B cell (primary cell): ENCODE measurements around the gene DYRK1A. TPM values are rescaled to one million over a fixed set of nuclear protein-coding genes. Genes with fewer than 3 reads are reported as not detected.

ENCODE experiments used
- ATAC-seq: fragments of 200-7000 bp; cut with Tn5 transposase; one replicate; pipeline ENCODE4 v1.10.0; 2021; ENCODE audit warnings: low read depth, mild to moderate bottlenecking, moderate number of reproducible peaks, moderate library complexity
- CTCF ChIA-PET: fragments of 350-600 bp; sonication (Branson Sonifier 250); formaldehyde crosslinking; loops from one replicate; lab custom pipeline; 2021; ENCODE audit warnings: antibody characterized with exemption, inconsistent platforms; lab: Charles Lee
- POLR2A ChIA-PET: fragments of 350-600 bp; sonication (Branson Sonifier 250); formaldehyde crosslinking; loops from one replicate; lab custom pipeline; 2021; ENCODE audit warnings: antibody characterized with exemption; lab: Charles Lee
- DNase-seq: peaks from one replicate; pipeline ENCODE4 v3.0.0; 2013
- H2AFZ ChIP-seq: 2 replicates; pipeline ENCODE4 v1.6.1; 2012; ENCODE audit warnings: mild to moderate bottlenecking, low read depth, low read length; ENCODE audit not compliant: insufficient read depth, poor library complexity, severe bottlenecking
- H3K27ac ChIP-seq, 2 donors: 1 replicate in 1 of 2; 2 replicates in 1 of 2; pipeline ENCODE4 v1.5.1; 2012 to 2013; ENCODE audit warnings: low read length in 2 of 2, mild to moderate bottlenecking in 2 of 2, moderate library complexity in 1 of 2
- H3K27me3 ChIP-seq, 4 experiments: fragments of 200-600 bp in 1 of 4; sonication (generic) in 1 of 4; replicated peaks in 1 of 4; 1 replicate in 2 of 4; 2 replicates in 2 of 4; pipeline versions ENCODE4 v1.6.1 to v1.7.0; 2013 to 2016; ENCODE audit warnings: low read length in 3 of 4, mild to moderate bottlenecking in 2 of 4, mixed read lengths in 1 of 4, moderate library complexity in 1 of 4; ENCODE audit not compliant: insufficient read depth in 4 of 4, control insufficient read depth in 3 of 4; ENCODE audit errors: control extremely low read depth in 1 of 4
- H3K36me3 ChIP-seq, 2 experiments: replicated peaks in 1 of 2; 1 replicate in 1 of 2; 2 replicates in 1 of 2; pipeline versions ENCODE4 v1.6.1 to v1.7.1; 2013; ENCODE audit warnings: low read length in 1 of 2; ENCODE audit not compliant: insufficient read depth in 2 of 2, control insufficient read depth in 1 of 2; ENCODE audit errors: control extremely low read depth in 1 of 2, extremely low read depth in 1 of 2
- H3K4me1 ChIP-seq, 2 donors: fragments of 200-600 bp in 1 of 2; sonication (generic) in 1 of 2; 1 replicate in 1 of 2; 2 replicates in 1 of 2; pipeline versions ENCODE4 v1.5.1 to v1.6.1; 2013 to 2017; ENCODE audit warnings: low read length in 2 of 2; ENCODE audit not compliant: control insufficient read depth in 2 of 2, insufficient read depth in 2 of 2
- H3K4me2 ChIP-seq: replicated peaks from 2 replicates; pipeline ENCODE3; 2012; ENCODE audit warnings: mild to moderate bottlenecking, low read depth, low read length; ENCODE audit not compliant: poor library complexity, severe bottlenecking
- H3K4me3 ChIP-seq, 5 experiments: fragments of 200-600 bp in 1 of 5; sonication (generic) in 1 of 5; 1 replicate in 3 of 5; 2 replicates in 2 of 5; pipeline versions ENCODE4 v1.5.1 to v1.7.0; 2011 to 2016; ENCODE audit warnings: low read length in 4 of 5, mild to moderate bottlenecking in 4 of 5, low read depth in 2 of 5, control low read depth in 1 of 5, moderate library complexity in 1 of 5; ENCODE audit not compliant: insufficient read depth in 1 of 5; ENCODE audit errors: control extremely low read depth in 1 of 5, extremely low read depth in 1 of 5
- H3K79me2 ChIP-seq: fragments of 200-600 bp; sonication (generic); one replicate; pipeline ENCODE4 v1.6.0; 2016; ENCODE audit warnings: low read length; ENCODE audit not compliant: control insufficient read depth, insufficient read depth
- H3K9ac ChIP-seq: fragments of 200-600 bp; sonication (generic); 2 replicates; pipeline ENCODE4 v1.6.1; 2017; ENCODE audit warnings: mild to moderate bottlenecking, low read length, moderate library complexity
- H3K9me3 ChIP-seq, 3 donors: one replicate each; pipeline versions ENCODE4 v1.6.1 to v1.7.1; 2013; ENCODE audit warnings: low read length in 2 of 3; ENCODE audit not compliant: control insufficient read depth in 2 of 3, insufficient read depth in 1 of 3; ENCODE audit errors: control extremely low read depth in 1 of 3
- H4K20me1 ChIP-seq: 2 replicates; pipeline ENCODE4 v1.6.0; 2012; ENCODE audit warnings: mild to moderate bottlenecking, low read length; ENCODE audit not compliant: insufficient read depth, control insufficient read depth, poor library complexity, severe bottlenecking
- H3K27ac Mint-ChIP-seq: one replicate; pipeline ENCODE4 v1.8.0; 2021; ENCODE audit warnings: mixed read lengths
- H3K27me3 Mint-ChIP-seq: one replicate; pipeline ENCODE4 v1.8.0; 2021; ENCODE audit warnings: mixed read lengths
- H3K4me1 Mint-ChIP-seq: one replicate; pipeline ENCODE4 v1.8.0; 2021; ENCODE audit warnings: mixed read lengths
- H3K4me3 Mint-ChIP-seq: one replicate; pipeline ENCODE4 v1.8.0; 2021; ENCODE audit warnings: mixed read lengths
- H3K9me3 Mint-ChIP-seq: one replicate; pipeline ENCODE4 v1.8.0; 2022; ENCODE audit warnings: mixed read lengths; ENCODE audit not compliant: insufficient read depth
- CTCF ChIP-seq: fragments of 200-600 bp; IDR thresholded peaks from one replicate; pipeline ENCODE4 v1.8.0; 2022; ENCODE audit warnings: antibody characterized with exemption, mild to moderate bottlenecking
- EZH2 ChIP-seq: IDR thresholded peaks from 2 replicates; pipeline ENCODE4 v1.6.1; 2012; ENCODE audit warnings: borderline replicate concordance, low read depth, mild to moderate bottlenecking, moderate library complexity, low read length; ENCODE audit not compliant: insufficient read depth, poor library complexity, severe bottlenecking
- WGBS: methylation state at CpG from one replicate; pipeline ENCODE4 v1.1.5; 2013; ENCODE audit warnings: missing lambda C conversion rate; ENCODE audit not compliant: insufficient coverage; 5-methylcytosine and 5-hydroxymethylcytosine counted together
- intact Hi-C: fragments of 100-400 bp; cut with micrococcal nuclease; formaldehyde crosslinking; loops from one replicate; pipeline ENCODE4 v1.10.0; 2022
- polyA plus RNA-seq: library from polyadenylated mRNA; depleted of rRNA; stranded (reverse); fragments of >200 nt; gene quantifications from 2 replicates; pipeline ENCODE4 v1.2.3, GENCODE V29; 2012
- total RNA-seq, 2 donors: library from RNA; stranded (reverse); fragments of 120-200 nt in 1 of 2; gene quantifications; 1 replicate in 1 of 2; 2 replicates in 1 of 2; pipeline versions ENCODE4 v1.2.3 to v1.2.4, GENCODE V29; 2013 to 2022

Gene DYRK1A
- total and polyA plus RNA-seq, 2 donors (not counting 1 experiment from before 2014, with no cell fraction given), result 46.6 to 147 TPM

GRCh38 chr21:37368541-37369279 is 2.1 kb downstream of the DYRK1A start:
- no peak overlapping the region for H2AFZ ChIP-seq
- Mint-ChIP-seq H3K27me3 (no peaks in the 10 kb centered on the region), H3K4me1 (peaks cover 66% of the 10 kb centered on the region), H3K9me3 (no peaks in the 10 kb centered on the region), H3K4me3 (peak overlapping the region; percentile 89), H3K27ac (peak overlapping the region; percentile 89)
- DNase-seq (no peak), ATAC-seq (no peak)
- 2% methylated on average over 6 of the region's 9 CpGs for WGBS
- H3K4me3 ChIP-seq, result peak overlapping the region; percentile 66 to 88 (median 80)
- TF ChIP-seq EZH2 (no peak), CTCF (no peak)
- intact Hi-C loops, result loop anchor here (5.0 to 10.0 kb wide), 6 partner anchors 94 to 1304 kb away; partner anchors contain the start of genes DOP1B, MORC3 and SETD4
- POLR2A ChIA-PET, result interaction anchor here (2.1 kb wide), 1 partner anchor 101 kb away, joined by 6 read pairs; the partner anchor contains the start of gene VPS26C
- H3K9ac ChIP-seq, result peak overlapping the region; percentile 94
- CTCF ChIA-PET, result interaction anchor here (0.9 to 1.0 kb wide), 3 partner anchors 8 to 95 kb away, joined by 3 to 4 read pairs (median 3); no protein-coding TSS in a partner anchor
- H3K36me3 ChIP-seq, result no peaks in the 10 kb centered on the region
- peaks cover 43% of the 10 kb centered on the region for H4K20me1 ChIP-seq
- H3K79me2 ChIP-seq, result peaks cover 62% of the 10 kb centered on the region
- peak overlapping the region; percentile 39 to 98 for H3K27ac ChIP-seq
- no peaks in the 10 kb centered on the region for H3K27me3 ChIP-seq
- peaks cover 57% of the 10 kb centered on the region in 2 donors for H3K4me1 ChIP-seq
- no peaks in the 10 kb centered on the region for H3K9me3 ChIP-seq
- peak overlapping the region; percentile 77 for H3K4me2 ChIP-seq
